GM12878 (cell line): ENCODE results near the gene LIN28B. TPM values are rescaled to one million over a fixed set of nuclear protein-coding genes. Genes with fewer than 3 reads are reported as not detected.

Experiments
- ATAC-seq: fragments of 200-7000 bp; cut with Tn5 transposase; 3 replicates; pipeline ENCODE4 v1.9.1; 2020; ENCODE audit warnings: mild to moderate bottlenecking, moderate library complexity
- BruUV-seq: library from RNA; stranded (reverse); fragments of 400-500 nt; replicated peaks from 2 replicates; lab custom pipeline; 2021; lab: Mats Ljungman, UMichigan
- CTCF ChIA-PET: fragments of 300-600 bp; sonication (Branson Sonifier 250); formaldehyde crosslinking; extraction: SDS; loops from one replicate; lab custom pipeline; 2021; ENCODE audit warnings: inconsistent platforms; lab: Yijun Ruan, JAX
- POLR2A ChIA-PET: fragments of 350-600 bp; formaldehyde crosslinking; extraction: SDS; loops from one replicate; lab custom pipeline; 2021; ENCODE audit warnings: inconsistent platforms; lab: Charles Lee
- RAD21 ChIA-PET: fragments of 300-600 bp; sonication (Branson Sonifier 250); formaldehyde crosslinking; loops from one replicate; lab custom pipeline; 2023; ENCODE audit warnings: antibody characterized with exemption; ENCODE audit not compliant: unreplicated experiment; lab: Charles Lee
- SMC1A ChIA-PET: fragments of 300-600 bp; sonication (Branson Sonifier 250); formaldehyde crosslinking; loops from one replicate; lab custom pipeline; 2023; ENCODE audit not compliant: unreplicated experiment, uncharacterized antibody; lab: Charles Lee
- DNase-seq: peaks from one replicate; pipeline ENCODE4 v3.0.0-alpha.2; 2011; ENCODE audit warnings: low read depth, low spot score
- FAIRE-seq: peaks from 3 replicates; lab custom pipeline; 2011; peaks lifted over from hg19 to GRCh38; lab: Jason Lieb, UNC
- H2AFZ ChIP-seq: 2 replicates; pipeline ENCODE4 v1.6.0; 2011; ENCODE audit warnings: low read depth, low read length, control low read depth; ENCODE audit not compliant: control insufficient read depth
- H3K27ac ChIP-seq: 2 replicates; pipeline ENCODE4 v1.5.1; 2011; ENCODE audit warnings: control low read depth; ENCODE audit not compliant: control insufficient read depth, insufficient read depth
- H3K27me3 ChIP-seq, 2 experiments: replicated peaks in 1 of 2; 2 replicates each; pipeline versions ENCODE4 v1.6.0 to v1.6.1; 2011; ENCODE audit warnings: low read length in 1 of 2; ENCODE audit not compliant: control insufficient read depth in 2 of 2, insufficient read depth in 2 of 2
- H3K36me3 ChIP-seq, 2 experiments: 2 replicates each; pipeline ENCODE4 v1.5.1; 2011; ENCODE audit warnings: low read length in 1 of 2; ENCODE audit not compliant: control insufficient read depth in 2 of 2, insufficient read depth in 2 of 2
- H3K4me1 ChIP-seq: 2 replicates; pipeline ENCODE4 v1.6.1; 2011; ENCODE audit warnings: mild to moderate bottlenecking, low read length, moderate library complexity, mixed read lengths; ENCODE audit not compliant: control insufficient read depth, insufficient read depth
- H3K4me2 ChIP-seq: 2 replicates; pipeline ENCODE4 v1.6.0; 2011; ENCODE audit warnings: control low read depth; ENCODE audit not compliant: control insufficient read depth, insufficient read depth
- H3K4me3 ChIP-seq: fragments of 200-600 bp; sonication (generic); 2 replicates; pipeline ENCODE4 v1.5.1; 2016
- H3K79me2 ChIP-seq: 2 replicates; pipeline ENCODE4 v1.6.0; 2011; ENCODE audit warnings: low read length; ENCODE audit not compliant: control insufficient read depth, insufficient read depth
- H3K9ac ChIP-seq: 2 replicates; pipeline ENCODE4 v1.8.0; 2011; ENCODE audit warnings: low read length, control low read depth, mixed read lengths; ENCODE audit not compliant: control insufficient read depth, insufficient read depth
- H3K9me3 ChIP-seq: replicated peaks from 3 replicates; pipeline ENCODE4 v1.5.1; 2011; ENCODE audit warnings: mild to moderate bottlenecking, low read length; ENCODE audit not compliant: control insufficient read depth, insufficient read depth
- H4K20me1 ChIP-seq: 2 replicates; pipeline ENCODE4 v1.6.0; 2011; ENCODE audit not compliant: control insufficient read depth, insufficient read depth
- ATF7 ChIP-seq: fragments of 450-650 bp; IDR thresholded peaks from 2 replicates; pipeline ENCODE4 v1.6.1; 2016; ENCODE audit warnings: low read depth, mild to moderate bottlenecking
- CREM ChIP-seq: IDR thresholded peaks from 2 replicates; pipeline ENCODE4 v1.6.1; 2014; ENCODE audit warnings: antibody characterized with exemption, low read depth
- CTCF ChIP-seq, 3 experiments: IDR thresholded peaks in 2 of 3; conservative IDR thresholded peaks in 1 of 3; 2 replicates each; pipeline ENCODE4 v1.5.1; 2011; ENCODE audit warnings: low read depth in 3 of 3, low read length in 3 of 3, mild to moderate bottlenecking in 3 of 3, control low read depth in 2 of 3, moderate library complexity in 2 of 3, inconsistent platforms in 1 of 3, mixed read lengths in 1 of 3; ENCODE audit not compliant: control insufficient read depth in 2 of 3, insufficient read depth in 1 of 3; ENCODE audit errors: extremely low read depth in 1 of 3
- KAT2A ChIP-seq: conservative IDR thresholded peaks from 2 replicates; pipeline ENCODE4 v1.6.1; 2011; ENCODE audit warnings: low read depth, low read length; ENCODE audit not compliant: control insufficient read depth
- RAD21 ChIP-seq: IDR thresholded peaks from 2 replicates; pipeline ENCODE4 v1.6.1; 2011; ENCODE audit warnings: mild to moderate bottlenecking, low read depth, low read length, moderate library complexity; ENCODE audit not compliant: insufficient read depth
- RUNX3 ChIP-seq: IDR thresholded peaks from 2 replicates; pipeline ENCODE4 v1.6.1; 2012; ENCODE audit warnings: low read length, inconsistent platforms
- SIN3A ChIP-seq: IDR thresholded peaks from 2 replicates; pipeline ENCODE4 v1.6.1; 2012; ENCODE audit warnings: low read depth, low read length, improper control_type of control experiment
- SMC3 ChIP-seq: IDR thresholded peaks from 2 replicates; pipeline ENCODE4 v1.6.1; 2011; ENCODE audit warnings: low read length, improper control_type of control experiment, borderline replicate concordance
- SREBF1 ChIP-seq: IDR thresholded peaks from 2 replicates; pipeline ENCODE4 v1.6.1; 2012; ENCODE audit warnings: mild to moderate bottlenecking, low read length
- WRNIP1 ChIP-seq: IDR thresholded peaks from 2 replicates; pipeline ENCODE4 v1.6.1; 2011; ENCODE audit warnings: low read depth, low read length, improper control_type of control experiment, borderline replicate concordance
- ZBTB40 ChIP-seq: fragments of 450-650 bp; IDR thresholded peaks from 2 replicates; pipeline ENCODE4 v1.6.1; 2016; ENCODE audit warnings: mild to moderate bottlenecking, moderate library complexity, borderline replicate concordance
- WGBS: methylation state at CpG from one replicate; pipeline ENCODE4 v1.1.6; 2016; ENCODE audit warnings: low lambda C conversion rate; ENCODE audit not compliant: insufficient replicate concordance, insufficient coverage; ENCODE audit errors: missing lambda C conversion rate; 5-methylcytosine and 5-hydroxymethylcytosine counted together
- in situ Hi-C: fragments of 300-500 bp; cut with MboI; formaldehyde crosslinking; loops from 9 replicates; pipeline ENCODE4 v1.14.3; 2018; ENCODE audit warnings: mixed read lengths
- intact Hi-C: fragments of 100-400 bp; cut with micrococcal nuclease; formaldehyde crosslinking; loops from one replicate; pipeline ENCODE4 v1.14.2; 2022; ENCODE audit not compliant: unreplicated experiment
- polyA plus RNA-seq, 11 experiments: library from polyadenylated mRNA; depleted of rRNA in 4 of 11; unstranded in 6 of 11; stranded (reverse) in 5 of 11; fragments of >200 nt; fragmentation: Nextera tagmentation in 4 of 11; fragmentation: Illumina TruSeq in 1 of 11; extraction: Ambion mirVana in 4 of 11; extraction: Trizol in 1 of 11; gene quantifications; 1 replicate in 1 of 11; 2 replicates in 10 of 11; pipeline versions ENCODE4 v1.2.1 to v1.2.3, GENCODE V29; 2011 to 2016; ENCODE audit warnings: inconsistent platforms in 2 of 11, missing spikeins in 2 of 11, low read depth in 1 of 11
- total RNA-seq, 4 experiments: library from RNA; depleted of rRNA in 3 of 4; stranded (reverse); fragments of >200 nt in 3 of 4; fragmentation: Illumina TruSeq in 1 of 4; extraction: Trizol in 1 of 4; gene quantifications; 2 replicates each; pipeline versions ENCODE4 v1.2.1 to v1.2.3, GENCODE V29; 2013 to 2021

LIN28B gene
- total and polyA plus RNA-seq, 10 of the 15 experiments (the other 5 are each of a cell fraction or from before 2014, with no cell fraction given), result 0.01 to 2.4 (median 0.09) TPM; not detected in 6

- Histone ChIP-seq H3K9me3 (no peaks in the 10 kb centered on the region; the same call in 2 of the 3 replicates), H4K20me1 (no peaks in the 10 kb centered on the region), H3K79me2 (no peaks in the 10 kb centered on the region), H3K4me1 (no peaks in the 10 kb centered on the region), H3K4me2 (peak overlapping the region; percentile 17; the same call in 1 of the 2 replicates), H3K4me3 (no peak overlapping the region), H3K36me3 (no peaks in the 10 kb centered on the region), H2AFZ (no peak overlapping the region), H3K27ac (no peak overlapping the region), H3K9ac (no peak overlapping the region), H3K27me3 (peaks cover 0 to 7% of the 10 kb centered on the region in 2 experiments; a peak in 1 of 4 replicates)
- POLR2A ChIA-PET, result no interaction called here
- RAD21 ChIA-PET, result no interaction called here
- CTCF ChIA-PET, result no interaction called here
- no TSS peak for BruUV-seq
- ATAC-seq (peak; percentile 82), FAIRE-seq (no peak), DNase-seq (no peak)
- TF ChIP-seq WRNIP1, result no peak
- TF ChIP-seq CTCF (IDR thresholded peaks at IDR 0.05 in 2 of 3, conservative IDR thresholded peaks at IDR 0.05 in 1 of 3; ENCODE audit: control insufficient read depth in 2 of 3, extremely low read depth in 1 of 3, insufficient read depth in 1 of 3, low read depth in 3 of 3, low read length in 3 of 3), result peak; percentile 24 to 38 (median 38); a peak in 5 of 6 replicates
- TF ChIP-seq RAD21, result no peak
- no peak for TF ChIP-seq RUNX3
- TF ChIP-seq SREBF1, result no peak
- peak; percentile 13; the same call in 1 of the 2 replicates for TF ChIP-seq SMC3
- no peak for TF ChIP-seq SIN3A
- TF ChIP-seq KAT2A, result no peak
- no peak for TF ChIP-seq ATF7
- TF ChIP-seq CREM, result no peak
- no peak for TF ChIP-seq ZBTB40
- SMC1A ChIA-PET, result no interaction called here
- in situ Hi-C loops (no loop called here), intact Hi-C loops (loop anchor here (5.0 kb wide), 1 partner anchor 136 kb away; no protein-coding TSS in a partner anchor)
- 82% methylated on average over 75 of the region's 104 CpGs for whole genome bisulfite sequencing
Observed at GRCh38 chr6:104940893-104941728, 15.8 kb upstream of the LIN28B start.
